Endothelial cell of umbilical vein (primary cell): Measurements from ENCODE around the gene RMDN3. TPM values are rescaled to one million over a fixed set of nuclear protein-coding genes. Genes with fewer than 3 reads are reported as not detected.

Experiments
- BruUV-seq: library from RNA; stranded (reverse); fragments of 400-500 nt; replicated peaks from 2 replicates; lab custom pipeline; 2021; lab: Mats Ljungman, UMichigan
- CTCF ChIA-PET: fragments of 300-600, 350-600 bp; sonication (Branson Sonifier 250); formaldehyde crosslinking; loops from one replicate; lab custom pipeline; 2021; ENCODE audit warnings: antibody characterized with exemption, inconsistent platforms; lab: Charles Lee
- POLR2A ChIA-PET: fragments of 300-600, 350-600 bp; sonication (Branson Sonifier 250); formaldehyde crosslinking; loops from one replicate; lab custom pipeline; 2021; ENCODE audit warnings: antibody characterized with exemption, inconsistent platforms; lab: Charles Lee
- DNase-seq: peaks from one replicate; pipeline ENCODE4 v3.0.0-alpha.2; 2011; ENCODE audit warnings: low read depth, low spot score
- FAIRE-seq: peaks from 2 replicates; lab custom pipeline; 2011; peaks lifted over from hg19 to GRCh38; lab: Jason Lieb, UNC
- H2AFZ ChIP-seq: 2 replicates; pipeline ENCODE4 v1.6.0; 2012; ENCODE audit warnings: low read depth, low read length, control low read depth, inconsistent platforms
- H3K27ac ChIP-seq: 2 replicates; pipeline ENCODE4 v1.5.1; 2011; ENCODE audit warnings: low read depth, mild to moderate bottlenecking, control low read depth, low read length, moderate library complexity; ENCODE audit not compliant: insufficient read depth
- H3K27me3 ChIP-seq, 2 experiments: 2 replicates each; pipeline versions ENCODE4 v1.6.0 to v1.6.1; 2011; ENCODE audit warnings: low read length in 2 of 2, mixed read lengths in 1 of 2; ENCODE audit not compliant: control insufficient read depth in 2 of 2, insufficient read depth in 2 of 2
- H3K36me3 ChIP-seq, 2 experiments: 2 replicates in 1 of 2; 3 replicates in 1 of 2; pipeline ENCODE4 v1.5.1; 2011; ENCODE audit warnings: low read length in 2 of 2, mild to moderate bottlenecking in 1 of 2, moderate library complexity in 1 of 2; ENCODE audit not compliant: control insufficient read depth in 2 of 2, insufficient read depth in 2 of 2; ENCODE audit errors: extremely low read depth in 1 of 2
- H3K4me1 ChIP-seq: 3 replicates; pipeline ENCODE4 v1.5.1; 2011; ENCODE audit warnings: mild to moderate bottlenecking, low read length; ENCODE audit not compliant: control insufficient read depth, insufficient read depth; ENCODE audit errors: extremely low read depth
- H3K4me2 ChIP-seq: 2 replicates; pipeline ENCODE4 v1.6.1; 2011; ENCODE audit warnings: low read length, control low read depth, mixed read lengths; ENCODE audit not compliant: insufficient read depth
- H3K4me3 ChIP-seq, 3 experiments: fragments of 200-600 bp in 1 of 3; sonication (generic), shearing (Covaris generic) in 1 of 3; replicated peaks in 1 of 3; 2 replicates each; pipeline ENCODE4 v1.5.1; 2011 to 2016; ENCODE audit warnings: control low read depth in 3 of 3, low read length in 3 of 3, mild to moderate bottlenecking in 2 of 3, inconsistent platforms in 1 of 3, low read depth in 1 of 3, moderate library complexity in 1 of 3; ENCODE audit not compliant: insufficient read depth in 1 of 3
- H3K79me2 ChIP-seq: 2 replicates; pipeline ENCODE4 v1.6.0; 2012; ENCODE audit warnings: low read length, inconsistent platforms; ENCODE audit not compliant: control insufficient read depth, insufficient read depth
- H3K9ac ChIP-seq: replicated peaks from 2 replicates; pipeline ENCODE3; 2011; ENCODE audit warnings: low read length, control low read depth; ENCODE audit not compliant: insufficient read depth; ENCODE audit errors: extremely low read depth
- H3K9me1 ChIP-seq: replicated peaks from 3 replicates; pipeline ENCODE4 v1.6.0; 2011; ENCODE audit warnings: mild to moderate bottlenecking, low read length; ENCODE audit not compliant: control insufficient read depth, insufficient read depth; ENCODE audit errors: extremely low read depth
- H3K9me3 ChIP-seq: replicated peaks from 2 replicates; pipeline ENCODE4 v1.5.1; 2012; ENCODE audit warnings: low read length, inconsistent platforms; ENCODE audit not compliant: control insufficient read depth, insufficient read depth
- H4K20me1 ChIP-seq: replicated peaks from 2 replicates; pipeline ENCODE3; 2011; ENCODE audit warnings: mild to moderate bottlenecking, low read length; ENCODE audit not compliant: control insufficient read depth, insufficient read depth; ENCODE audit errors: extremely low read depth
- EZH2 ChIP-seq: IDR thresholded peaks from 2 replicates; pipeline ENCODE4 v1.6.1; 2012; ENCODE audit warnings: borderline replicate concordance, low read depth, mild to moderate bottlenecking, moderate library complexity, low read length, inconsistent platforms; ENCODE audit not compliant: severe bottlenecking
- FOS ChIP-seq: IDR thresholded peaks from 2 replicates; pipeline ENCODE4 v1.6.1; 2011; ENCODE audit warnings: mild to moderate bottlenecking, low read length, moderate library complexity, borderline replicate concordance; ENCODE audit not compliant: insufficient read depth
- GATA2 ChIP-seq: IDR thresholded peaks from 2 replicates; pipeline ENCODE4 v1.7.0; 2011; ENCODE audit warnings: low read depth, mild to moderate bottlenecking, moderate library complexity, mixed read lengths, low read length; ENCODE audit not compliant: insufficient read length, insufficient read depth
- JUN ChIP-seq: IDR thresholded peaks from 2 replicates; pipeline ENCODE4 v1.6.1; 2011; ENCODE audit warnings: borderline replicate concordance, low read depth; ENCODE audit not compliant: insufficient read length, insufficient read depth
- MYC ChIP-seq: IDR thresholded peaks from one replicate; pipeline ENCODE4 v1.6.1; 2011; ENCODE audit warnings: mild to moderate bottlenecking, low read depth, low read length
- POLR2A ChIP-seq: IDR thresholded peaks from 2 replicates; pipeline ENCODE4 v1.6.1; 2012; ENCODE audit warnings: low read depth, mild to moderate bottlenecking, control low read depth, low read length
- POLR2AphosphoS5 ChIP-seq: IDR thresholded peaks from 2 replicates; pipeline ENCODE4 v1.6.1; 2012; ENCODE audit warnings: low read depth, mild to moderate bottlenecking, control low read depth, low read length, moderate library complexity; ENCODE audit not compliant: insufficient read depth
- dilution Hi-C: fragments of 300-500 bp; cut with MboI; formaldehyde crosslinking; loops from one replicate; pipeline ENCODE4 v1.15.0; 2019; ENCODE audit warnings: low sequenced_read_pairs; ENCODE audit not compliant: extremely low pct_ligation_motif_present
- intact Hi-C: fragments of 100-400 bp; cut with micrococcal nuclease; formaldehyde crosslinking; loops from one replicate; pipeline ENCODE4 v1.10.0; 2022
- polyA plus RNA-seq, 4 experiments: library from polyadenylated mRNA; depleted of rRNA in 3 of 4; stranded (reverse) in 3 of 4; unstranded in 1 of 4; fragments of >200 nt; gene quantifications; 2 replicates each; pipeline versions ENCODE4 v1.2.1 to v1.2.3, GENCODE V29; 2011 to 2012; ENCODE audit warnings: missing spikeins in 1 of 4
- total RNA-seq: library from RNA; stranded (reverse); gene quantifications from 2 replicates; pipeline ENCODE4 v1.2.3, GENCODE V29; 2021
- TF ChIP-seq, protein P1 (sequence below), 2 donors: IDR thresholded peaks; 1 replicate in 1 of 2; 2 replicates in 1 of 2; pipeline ENCODE4 v1.5.1; 2011; ENCODE audit warnings: low read length in 2 of 2, mild to moderate bottlenecking in 2 of 2, moderate library complexity in 2 of 2, control low read depth in 1 of 2, inconsistent platforms in 1 of 2, low read depth in 1 of 2; ENCODE audit not compliant: insufficient read depth in 1 of 2; ENCODE audit errors: extremely low read depth in 1 of 2
- TF ChIP-seq, protein P2 (sequence below): IDR thresholded peaks from 2 replicates; pipeline ENCODE4 v1.6.1; 2011; ENCODE audit not compliant: insufficient read depth, insufficient read length

The RMDN3 gene
- total and polyA plus RNA-seq, 2 donors (not counting 3 experiments of a cell fraction or from before 2014, with no cell fraction given): 20.1 to 37.2 TPM

DNA sequence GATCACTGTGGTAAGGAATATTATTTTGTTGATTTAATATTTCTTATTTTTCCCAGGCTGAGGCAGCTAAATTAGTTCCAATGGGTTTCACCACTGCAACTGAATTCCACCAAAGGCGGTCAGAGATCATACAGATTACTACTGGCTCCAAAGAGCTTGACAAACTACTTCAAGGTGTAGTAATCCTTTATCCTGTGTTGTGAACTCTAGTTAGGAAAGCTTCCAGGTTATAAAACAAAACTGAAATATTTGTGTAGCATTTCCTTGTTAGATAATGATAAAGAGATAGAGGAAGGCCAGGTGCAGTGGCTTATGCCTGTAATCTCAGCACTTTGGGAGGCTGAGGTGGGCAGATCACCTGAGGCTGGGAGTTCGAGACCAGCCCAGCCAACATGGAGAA, 48.9 kb downstream of the RMDN3 start:
- no peaks in the 10 kb centered on the region for H3K9me1 ChIP-seq
- H3K36me3 ChIP-seq: peaks cover 0 to 10% of the 10 kb centered on the region in 2 experiments
- dilution Hi-C loops: no loop called here
- no peak overlapping the region for H3K9ac ChIP-seq
- no peaks in the 10 kb centered on the region for H3K27me3 ChIP-seq
- no peaks in the 10 kb centered on the region for H3K79me2 ChIP-seq
- H3K4me2 ChIP-seq: no peak overlapping the region
- no peak overlapping the region for H3K4me3 ChIP-seq
- intact Hi-C loops: no loop called here
- FAIRE-seq (no peak), DNase-seq (no peak)
- no TSS peak for BruUV-seq
- POLR2A ChIA-PET: no interaction called here
- H3K4me1 ChIP-seq: no peaks in the 10 kb centered on the region
- H3K9me3 ChIP-seq: no peaks in the 10 kb centered on the region
- TF ChIP-seq, protein P1, sequence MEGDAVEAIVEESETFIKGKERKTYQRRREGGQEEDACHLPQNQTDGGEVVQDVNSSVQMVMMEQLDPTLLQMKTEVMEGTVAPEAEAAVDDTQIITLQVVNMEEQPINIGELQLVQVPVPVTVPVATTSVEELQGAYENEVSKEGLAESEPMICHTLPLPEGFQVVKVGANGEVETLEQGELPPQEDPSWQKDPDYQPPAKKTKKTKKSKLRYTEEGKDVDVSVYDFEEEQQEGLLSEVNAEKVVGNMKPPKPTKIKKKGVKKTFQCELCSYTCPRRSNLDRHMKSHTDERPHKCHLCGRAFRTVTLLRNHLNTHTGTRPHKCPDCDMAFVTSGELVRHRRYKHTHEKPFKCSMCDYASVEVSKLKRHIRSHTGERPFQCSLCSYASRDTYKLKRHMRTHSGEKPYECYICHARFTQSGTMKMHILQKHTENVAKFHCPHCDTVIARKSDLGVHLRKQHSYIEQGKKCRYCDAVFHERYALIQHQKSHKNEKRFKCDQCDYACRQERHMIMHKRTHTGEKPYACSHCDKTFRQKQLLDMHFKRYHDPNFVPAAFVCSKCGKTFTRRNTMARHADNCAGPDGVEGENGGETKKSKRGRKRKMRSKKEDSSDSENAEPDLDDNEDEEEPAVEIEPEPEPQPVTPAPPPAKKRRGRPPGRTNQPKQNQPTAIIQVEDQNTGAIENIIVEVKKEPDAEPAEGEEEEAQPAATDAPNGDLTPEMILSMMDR (IDR thresholded peaks at IDR 0.05; ENCODE audit: extremely low read depth in 1 of 2, insufficient read depth in 1 of 2, low read depth in 1 of 2, low read length in 2 of 2): no peak
- TF ChIP-seq JUN (no peak), GATA2 (no peak), EZH2 (no peak), MYC (no peak), FOS (no peak), POLR2AphosphoS5 (no peak), POLR2A (no peak)
- TF ChIP-seq, protein P2, sequence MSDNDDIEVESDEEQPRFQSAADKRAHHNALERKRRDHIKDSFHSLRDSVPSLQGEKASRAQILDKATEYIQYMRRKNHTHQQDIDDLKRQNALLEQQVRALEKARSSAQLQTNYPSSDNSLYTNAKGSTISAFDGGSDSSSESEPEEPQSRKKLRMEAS: no peak
- CTCF ChIA-PET: interaction anchor here (1.8 kb wide), 1 partner anchor 152 kb away, joined by 5 read pairs; no protein-coding TSS in a partner anchor
- H4K20me1 ChIP-seq: no peaks in the 10 kb centered on the region
- no peak overlapping the region for H3K27ac ChIP-seq
- H2AFZ ChIP-seq: no peak overlapping the region
